ENCODE data around the gene BIRC3. TPM values are rescaled to one million over a fixed set of nuclear protein-coding genes. Genes with fewer than 3 reads are reported as not detected.

Gene BIRC3
- total RNA-seq, 2 donors from 2014 or later = 5.3 to 13.2 TPM

GRCh38 chr11:102320188-102320587 lies 2.9 kb downstream of the BIRC3 start:
- Histone ChIP-seq H3K27me3 (no peaks in the 10 kb centered on the region), H3K4me1 (peaks cover 23% of the 10 kb centered on the region), H3K4me3 (no peak overlapping the region), H3K27ac (peak overlapping the region in 1 of 4 donors; percentile 47), H3K36me3 (replicated peaks in 1 of 2; ENCODE audit: insufficient read depth in 1 of 2, low read depth in 2 of 2) (peaks cover 0 to 2% of the 10 kb centered on the region in 2 donors), H3K9me3 (no peaks in the 10 kb centered on the region)
- no peak for ATAC-seq
- TF ChIP-seq POLR2A (IDR thresholded peaks at IDR 0.05) = no peak
- TF ChIP-seq, protein P1, sequence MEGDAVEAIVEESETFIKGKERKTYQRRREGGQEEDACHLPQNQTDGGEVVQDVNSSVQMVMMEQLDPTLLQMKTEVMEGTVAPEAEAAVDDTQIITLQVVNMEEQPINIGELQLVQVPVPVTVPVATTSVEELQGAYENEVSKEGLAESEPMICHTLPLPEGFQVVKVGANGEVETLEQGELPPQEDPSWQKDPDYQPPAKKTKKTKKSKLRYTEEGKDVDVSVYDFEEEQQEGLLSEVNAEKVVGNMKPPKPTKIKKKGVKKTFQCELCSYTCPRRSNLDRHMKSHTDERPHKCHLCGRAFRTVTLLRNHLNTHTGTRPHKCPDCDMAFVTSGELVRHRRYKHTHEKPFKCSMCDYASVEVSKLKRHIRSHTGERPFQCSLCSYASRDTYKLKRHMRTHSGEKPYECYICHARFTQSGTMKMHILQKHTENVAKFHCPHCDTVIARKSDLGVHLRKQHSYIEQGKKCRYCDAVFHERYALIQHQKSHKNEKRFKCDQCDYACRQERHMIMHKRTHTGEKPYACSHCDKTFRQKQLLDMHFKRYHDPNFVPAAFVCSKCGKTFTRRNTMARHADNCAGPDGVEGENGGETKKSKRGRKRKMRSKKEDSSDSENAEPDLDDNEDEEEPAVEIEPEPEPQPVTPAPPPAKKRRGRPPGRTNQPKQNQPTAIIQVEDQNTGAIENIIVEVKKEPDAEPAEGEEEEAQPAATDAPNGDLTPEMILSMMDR (IDR thresholded peaks at IDR 0.05) = no peak
- intact Hi-C loops (cut with DNase I) = no loop called here
- DNase-seq = no peak

GRCh38 chr11:102320679-102321078 lies 3.4 kb downstream of the BIRC3 start:
- Histone ChIP-seq H3K27ac (peak overlapping the region in 1 of 4 donors; percentile 47), H3K36me3 (replicated peaks in 1 of 2; ENCODE audit: insufficient read depth in 1 of 2, low read depth in 2 of 2) (peaks cover 0 to 2% of the 10 kb centered on the region in 2 donors), H3K9me3 (no peaks in the 10 kb centered on the region), H3K27me3 (no peaks in the 10 kb centered on the region), H3K4me3 (no peak overlapping the region), H3K4me1 (peaks cover 23% of the 10 kb centered on the region)
- TF ChIP-seq, protein P1 (IDR thresholded peaks at IDR 0.05) = no peak
- no peak for TF ChIP-seq POLR2A (IDR thresholded peaks at IDR 0.05)
- ATAC-seq = no peak
- intact Hi-C loops (cut with DNase I) = no loop called here
- no peak for DNase-seq

DNA sequence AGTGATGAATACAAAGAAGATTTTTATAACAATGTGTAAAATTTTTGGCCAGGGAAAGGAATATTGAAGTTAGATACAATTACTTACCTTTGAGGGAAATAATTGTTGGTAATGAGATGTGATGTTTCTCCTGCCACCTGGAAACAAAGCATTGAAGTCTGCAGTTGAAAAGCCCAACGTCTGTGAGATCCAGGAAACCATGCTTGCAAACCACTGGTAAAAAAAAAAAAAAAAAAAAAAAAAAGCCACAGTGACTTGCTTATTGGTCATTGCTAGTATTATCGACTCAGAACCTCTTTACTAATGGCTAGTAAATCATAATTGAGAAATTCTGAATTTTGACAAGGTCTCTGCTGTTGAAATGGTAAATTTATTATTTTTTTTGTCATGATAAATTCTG lies 5.3 kb downstream of the BIRC3 start:
- Histone ChIP-seq H3K9me3 (no peaks in the 10 kb centered on the region), H3K27me3 (no peaks in the 10 kb centered on the region), H3K27ac (peak overlapping the region in 1 of 4 donors; percentile 27), H3K4me1 (peaks cover 13% of the 10 kb centered on the region), H3K36me3 (replicated peaks in 1 of 2; ENCODE audit: insufficient read depth in 1 of 2, low read depth in 2 of 2) (peaks cover 0 to 7% of the 10 kb centered on the region in 2 donors), H3K4me3 (no peak overlapping the region)
- intact Hi-C loops (cut with DNase I) = no loop called here
- WGBS, 2 donors = 58% methylated on average over 2 of the region's 2 CpGs
- no peak for TF ChIP-seq POLR2A (IDR thresholded peaks at IDR 0.05)
- TF ChIP-seq, protein P1 (IDR thresholded peaks at IDR 0.05) = no peak
- DNase-seq = no peak
- no peak for ATAC-seq

GRCh38 chr11:102323542-102324251 lies 6.4 kb downstream of the BIRC3 start:
- no peak for ATAC-seq
- WGBS, 2 donors = 97% methylated on average over 1 of the region's 1 CpG
- intact Hi-C loops (cut with DNase I) = no loop called here

More at GRCh38 chr11:102323542-102324251, 6.4 kb downstream of the BIRC3 start:
- Histone ChIP-seq H3K27me3 (no peaks in the 10 kb centered on the region), H3K36me3 (replicated peaks in 1 of 2; ENCODE audit: insufficient read depth in 1 of 2, low read depth in 2 of 2) (peaks cover 0 to 7% of the 10 kb centered on the region in 2 donors), H3K27ac (no peak overlapping the region), H3K4me1 (peaks cover 2% of the 10 kb centered on the region), H3K9me3 (no peaks in the 10 kb centered on the region), H3K4me3 (no peak overlapping the region)
- DNase-seq = no peak
- TF ChIP-seq, protein P1 (IDR thresholded peaks at IDR 0.05) = no peak
- TF ChIP-seq POLR2A (IDR thresholded peaks at IDR 0.05) = no peak
